SW 1271 (cell line): Measurements from ENCODE around the gene GPN2.
"Not testable (repeated sequence)": the region's sequence is repeated elsewhere in the genome, so short reads cannot be mapped to it uniquely, and the experiment has no call there.

Experiments
- DNase-seq, 2 experiments: peaks; one replicate each; lab custom pipeline; 2025; lab: John Stamatoyannopoulos, UW

Gene GPN2

GRCh38 chr1:26857473-26858060, 32.5 kb downstream of the GPN2 start:
- DNase-seq = no peak

GRCh38 chr1:26856604-26857469, 33.2 kb downstream of the GPN2 start:
- DNase-seq = no peak

GRCh38 chr1:26856181-26856580, 33.9 kb downstream of the GPN2 start:
- DNase-seq = no peak

GRCh38 chr1:26855636-26856035, 34.4 kb downstream of the GPN2 start:
- no peak for DNase-seq

- no peak for DNase-seq
Measured at GRCh38 chr1:26854906-26855305, 35.2 kb downstream of the GPN2 start.

GRCh38 chr1:26853600-26853999, 36.5 kb downstream of the GPN2 start:
- DNase-seq = no peak

GRCh38 chr1:26853156-26853555, 36.9 kb downstream of the GPN2 start:
- peak; percentile 43 to 58 for DNase-seq

GRCh38 chr1:26852701-26853100, 37.4 kb downstream of the GPN2 start:
- no peak for DNase-seq

- no peak for DNase-seq
Measured at GRCh38 chr1:26851106-26851684, 38.9 kb downstream of the GPN2 start.

GRCh38 chr1:26848941-26849774, 40.9 kb downstream of the GPN2 start:
- peak; percentile 37 to 48 for DNase-seq

GRCh38 chr1:26848499-26848898, 41.6 kb downstream of the GPN2 start:
- no peak for DNase-seq

- not testable (repeated sequence) for DNase-seq
Measured at GRCh38 chr1:26847826-26848225, 42.3 kb downstream of the GPN2 start.

GRCh38 chr1:26844424-26845196, 45.5 kb downstream of the GPN2 start:
- DNase-seq = no peak

GRCh38 chr1:26839779-26840178, 50.3 kb downstream of the GPN2 start:
- no peak for DNase-seq

- DNase-seq = no peak
Measured at GRCh38 chr1:26839339-26839722, 50.8 kb downstream of the GPN2 start.

- no peak for DNase-seq
Measured at GRCh38 chr1:26838474-26839338, 51.4 kb downstream of the GPN2 start.

- DNase-seq = not testable (repeated sequence)
Measured at GRCh38 chr1:26837665-26838064, 52.4 kb downstream of the GPN2 start.

- no peak for DNase-seq
Measured at GRCh38 chr1:26833432-26834405, 56.4 kb downstream of the GPN2 start.

- no peak for DNase-seq
Measured at GRCh38 chr1:26832249-26832960, 57.7 kb downstream of the GPN2 start.
